Measurements from ENCODE around the gene TMEM132E.

Gene TMEM132E

DNA sequence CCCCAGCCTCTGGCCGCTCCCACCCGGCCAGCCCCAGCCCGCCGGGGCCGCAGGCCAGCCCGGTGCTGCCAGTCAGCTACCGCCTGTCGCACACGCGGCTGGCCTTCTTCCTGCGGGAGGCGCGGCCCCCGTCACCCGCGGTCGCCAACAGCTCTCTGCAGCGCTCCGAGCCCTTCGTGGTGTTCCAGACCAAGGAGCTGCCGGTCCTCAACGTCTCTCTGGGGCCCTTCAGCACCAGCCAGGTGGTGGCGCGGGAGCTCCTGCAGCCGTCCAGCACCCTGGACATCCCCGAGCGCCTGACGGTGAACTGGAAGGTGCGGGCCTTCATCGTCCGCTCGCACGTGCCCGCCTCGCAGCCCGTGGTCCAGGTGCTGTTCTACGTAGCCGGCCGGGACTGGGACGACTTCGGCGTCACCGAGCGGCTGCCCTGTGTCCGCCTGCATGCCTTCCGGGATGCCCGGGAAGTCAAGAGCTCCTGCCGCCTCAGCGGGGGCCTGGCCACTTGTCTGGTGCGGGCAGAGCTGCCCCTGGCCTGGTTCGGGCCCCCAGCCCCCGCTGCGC lies 46.8 kb downstream of the TMEM132E start:
- H3K27ac ChIP-seq (ENCODE audit: insufficient read depth, low read depth, low read length, poor library complexity, severe bottlenecking), result no peak overlapping the region
- peaks cover 21% of the 10 kb centered on the region for H3K27me3 ChIP-seq (ENCODE audit: control insufficient read depth, insufficient read depth, low read length, poor library complexity, severe bottlenecking)
- peaks cover 12% of the 10 kb centered on the region for H3K4me1 ChIP-seq (ENCODE audit: control insufficient read depth, insufficient read depth, low read length)
- no peak overlapping the region for H3K4me3 ChIP-seq (ENCODE audit: insufficient read depth, low read depth, low read length)
- H3K9me3 ChIP-seq (ENCODE audit: control insufficient read depth, low read length), result no peaks in the 10 kb centered on the region
- 71 to 72% methylated on average over 53 of the region's 53 CpGs for WGBS, 2 experiments
- no peaks in the 10 kb centered on the region for H3K36me3 ChIP-seq (ENCODE audit: control insufficient read depth, insufficient read depth, low read length)

DNA sequence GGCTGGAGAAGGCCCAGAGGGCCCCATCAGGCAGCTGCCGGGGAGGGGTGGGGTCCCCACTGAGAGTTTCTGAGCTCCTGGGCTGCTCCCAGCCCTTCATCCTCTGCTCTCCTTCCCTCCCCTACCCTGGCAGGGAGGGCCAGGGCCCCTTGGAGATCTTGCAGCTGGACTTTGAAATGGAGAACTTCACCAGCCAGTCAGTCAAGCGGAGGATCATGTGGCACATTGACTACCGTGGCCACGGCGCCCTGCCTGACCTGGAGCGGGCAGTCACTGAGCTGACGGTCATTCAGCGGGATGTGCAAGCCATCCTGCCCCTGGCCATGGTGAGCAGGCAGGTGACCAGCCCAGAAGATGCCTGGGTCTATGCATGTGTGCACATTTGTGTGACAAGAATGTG lies 49.5 kb downstream of the TMEM132E start:
- Histone ChIP-seq H3K4me1 (ENCODE audit: control insufficient read depth, insufficient read depth, low read length) (peaks cover 9% of the 10 kb centered on the region), H3K9me3 (ENCODE audit: control insufficient read depth, low read length) (no peaks in the 10 kb centered on the region), H3K4me3 (ENCODE audit: insufficient read depth, low read depth, low read length) (no peak overlapping the region), H3K27me3 (ENCODE audit: control insufficient read depth, insufficient read depth, low read length, poor library complexity, severe bottlenecking) (peaks cover 21% of the 10 kb centered on the region), H3K36me3 (ENCODE audit: control insufficient read depth, insufficient read depth, low read length) (no peaks in the 10 kb centered on the region), H3K27ac (ENCODE audit: insufficient read depth, low read depth, low read length, poor library complexity, severe bottlenecking) (no peak overlapping the region)
- 92 to 93% methylated on average over 8 of the region's 8 CpGs for WGBS, 2 experiments

DNA sequence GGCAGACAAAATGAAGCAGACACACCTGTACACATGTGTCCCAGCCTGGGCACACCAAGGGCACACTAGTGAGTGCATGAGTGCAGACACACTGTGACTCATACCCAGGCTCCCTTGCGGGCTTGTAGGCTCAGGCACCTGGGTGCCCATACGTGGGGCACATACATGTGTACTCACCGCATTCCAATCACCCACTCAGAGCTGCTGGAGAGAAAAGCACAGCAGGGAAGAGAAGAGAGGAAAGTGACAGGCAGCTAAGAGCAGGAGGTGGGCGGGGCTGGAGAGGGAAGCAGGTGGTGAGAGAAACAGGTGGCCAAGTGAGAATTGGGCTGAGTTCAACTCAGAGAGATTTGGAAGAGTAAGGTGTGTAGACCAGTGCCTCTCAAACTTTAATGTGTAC lies 54.0 kb downstream of the TMEM132E start:
- H3K27me3 ChIP-seq (ENCODE audit: control insufficient read depth, insufficient read depth, low read length, poor library complexity, severe bottlenecking), result peaks cover 20% of the 10 kb centered on the region

DNA sequence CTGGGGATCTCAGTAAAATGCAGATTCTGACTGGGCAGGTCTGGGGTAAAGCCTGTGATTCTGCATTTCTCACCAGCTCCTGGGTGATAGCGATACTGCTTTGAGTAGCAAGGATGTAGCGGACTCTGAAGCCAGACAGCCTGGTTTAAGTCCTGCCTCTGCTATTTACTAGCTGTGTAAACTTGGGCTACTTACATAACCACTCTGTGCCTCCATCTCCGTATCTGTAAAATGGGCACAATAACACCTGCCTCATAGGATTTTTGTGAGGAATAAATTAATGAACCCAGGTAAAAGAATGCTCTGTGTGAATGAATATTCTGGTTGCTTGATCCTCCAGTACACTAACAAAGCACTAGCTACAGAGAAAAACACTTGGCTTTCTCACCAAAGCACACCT lies 54.4 kb downstream of the TMEM132E start:
- H3K27ac ChIP-seq (ENCODE audit: insufficient read depth, low read depth, low read length, poor library complexity, severe bottlenecking), result no peak overlapping the region
- no peak overlapping the region for H3K4me3 ChIP-seq (ENCODE audit: insufficient read depth, low read depth, low read length)
- WGBS, 2 experiments, result 97% methylated on average over 2 to 3 of the region's 3 CpGs
- H3K36me3 ChIP-seq (ENCODE audit: control insufficient read depth, insufficient read depth, low read length), result no peaks in the 10 kb centered on the region
- no peaks in the 10 kb centered on the region for H3K9me3 ChIP-seq (ENCODE audit: control insufficient read depth, low read length)
- H3K4me1 ChIP-seq (ENCODE audit: control insufficient read depth, insufficient read depth, low read length), result no peaks in the 10 kb centered on the region
- H3K27me3 ChIP-seq (ENCODE audit: control insufficient read depth, insufficient read depth, low read length, poor library complexity, severe bottlenecking), result peaks cover 20% of the 10 kb centered on the region

More for the DNA sequence above, 54.0 kb downstream of the TMEM132E start:
- H3K4me1 ChIP-seq (ENCODE audit: control insufficient read depth, insufficient read depth, low read length), result no peaks in the 10 kb centered on the region
- no peaks in the 10 kb centered on the region for H3K9me3 ChIP-seq (ENCODE audit: control insufficient read depth, low read length)
- WGBS, 2 experiments, result 24 to 25% methylated on average over 4 of the region's 4 CpGs
- no peak overlapping the region for H3K27ac ChIP-seq (ENCODE audit: insufficient read depth, low read depth, low read length, poor library complexity, severe bottlenecking)
- no peaks in the 10 kb centered on the region for H3K36me3 ChIP-seq (ENCODE audit: control insufficient read depth, insufficient read depth, low read length)
- no peak overlapping the region for H3K4me3 ChIP-seq (ENCODE audit: insufficient read depth, low read depth, low read length)

DNA sequence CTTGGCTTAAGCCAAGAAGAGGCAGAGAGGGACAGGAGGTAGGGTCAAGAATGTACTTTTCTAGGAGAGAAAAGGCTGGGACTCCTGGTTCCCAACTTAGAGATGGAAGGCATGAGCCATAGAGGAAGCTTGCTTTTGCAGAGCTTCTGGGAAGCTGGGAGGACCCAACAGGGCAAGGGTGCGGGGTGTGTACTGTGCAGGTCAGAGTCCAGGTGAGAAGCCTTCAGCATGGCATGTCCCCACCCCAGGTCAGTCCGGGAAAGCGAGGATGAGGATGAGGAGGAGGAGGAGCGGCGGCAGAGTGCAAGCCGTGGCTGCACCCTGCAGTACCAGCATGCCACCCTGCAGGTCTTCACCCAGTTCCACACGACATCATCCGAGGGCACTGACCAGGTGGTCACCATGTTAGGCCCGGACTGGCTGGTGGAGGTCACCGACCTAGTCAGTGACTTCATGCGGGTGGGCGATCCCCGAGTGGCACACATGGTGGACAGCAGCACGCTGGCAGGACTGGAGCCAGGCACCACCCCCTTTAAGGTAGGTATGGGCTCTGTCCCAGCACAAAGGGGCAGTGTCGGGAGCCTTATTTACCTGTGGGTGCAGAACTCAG lies 55.3 kb downstream of the TMEM132E start:
- WGBS, 2 experiments, result 94 to 97% methylated on average over 15 of the region's 15 CpGs
- Histone ChIP-seq H3K9me3 (ENCODE audit: control insufficient read depth, low read length) (no peaks in the 10 kb centered on the region), H3K4me3 (ENCODE audit: insufficient read depth, low read depth, low read length) (no peak overlapping the region), H3K4me1 (ENCODE audit: control insufficient read depth, insufficient read depth, low read length) (no peaks in the 10 kb centered on the region), H3K27ac (ENCODE audit: insufficient read depth, low read depth, low read length, poor library complexity, severe bottlenecking) (no peak overlapping the region), H3K27me3 (ENCODE audit: control insufficient read depth, insufficient read depth, low read length, poor library complexity, severe bottlenecking) (peaks cover 20% of the 10 kb centered on the region), H3K36me3 (ENCODE audit: control insufficient read depth, insufficient read depth, low read length) (no peaks in the 10 kb centered on the region)

DNA sequence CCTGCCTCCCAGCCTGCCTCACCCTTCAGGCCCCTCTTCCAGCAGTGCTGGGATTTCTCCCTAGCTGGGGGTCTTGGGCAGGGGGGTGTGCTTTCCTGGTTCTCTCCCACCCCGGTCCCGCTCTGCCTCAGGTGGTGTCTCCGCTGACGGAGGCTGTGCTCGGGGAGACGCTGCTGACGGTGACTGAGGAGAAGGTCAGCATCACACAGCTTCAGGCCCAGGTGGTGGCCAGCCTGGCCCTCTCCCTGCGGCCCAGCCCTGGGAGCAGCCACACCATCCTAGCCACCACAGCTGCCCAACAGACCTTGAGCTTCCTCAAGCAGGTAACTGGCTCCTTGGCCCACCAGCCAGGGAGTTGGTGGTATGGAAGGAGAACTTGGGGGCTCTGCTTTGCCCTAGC lies 56.5 kb downstream of the TMEM132E start:
- H3K27me3 ChIP-seq (ENCODE audit: control insufficient read depth, insufficient read depth, low read length, poor library complexity, severe bottlenecking), result peaks cover 20% of the 10 kb centered on the region
- H3K4me1 ChIP-seq (ENCODE audit: control insufficient read depth, insufficient read depth, low read length), result no peaks in the 10 kb centered on the region
- no peaks in the 10 kb centered on the region for H3K36me3 ChIP-seq (ENCODE audit: control insufficient read depth, insufficient read depth, low read length)
- WGBS, 2 experiments, result 87 to 90% methylated on average over 8 of the region's 8 CpGs
- no peak overlapping the region for H3K27ac ChIP-seq (ENCODE audit: insufficient read depth, low read depth, low read length, poor library complexity, severe bottlenecking)
- H3K9me3 ChIP-seq (ENCODE audit: control insufficient read depth, low read length), result no peaks in the 10 kb centered on the region
- no peak overlapping the region for H3K4me3 ChIP-seq (ENCODE audit: insufficient read depth, low read depth, low read length)

DNA sequence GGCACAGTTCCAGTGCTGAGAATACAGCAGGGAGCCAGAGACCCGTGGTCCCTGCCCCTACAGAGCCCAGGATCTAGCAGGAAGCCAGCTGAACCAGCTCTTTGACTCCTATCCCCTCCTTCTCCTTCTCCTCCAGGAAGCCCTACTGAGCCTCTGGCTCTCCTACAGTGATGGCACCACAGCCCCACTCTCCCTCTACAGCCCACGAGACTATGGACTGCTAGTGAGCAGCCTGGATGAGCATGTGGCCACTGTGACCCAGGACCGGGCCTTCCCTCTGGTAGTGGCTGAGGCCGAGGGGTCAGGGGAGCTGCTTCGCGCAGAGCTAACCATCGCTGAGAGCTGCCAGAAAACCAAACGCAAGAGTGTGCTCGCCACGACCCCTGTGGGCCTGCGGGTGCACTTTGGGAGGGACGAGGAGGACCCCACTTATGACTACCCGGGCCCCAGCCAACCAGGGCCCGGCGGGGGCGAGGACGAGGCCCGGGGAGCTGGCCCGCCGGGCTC lies 57.7 kb downstream of the TMEM132E start:
- Histone ChIP-seq H3K27me3 (ENCODE audit: control insufficient read depth, insufficient read depth, low read length, poor library complexity, severe bottlenecking) (peaks cover 20% of the 10 kb centered on the region), H3K4me3 (ENCODE audit: insufficient read depth, low read depth, low read length) (no peak overlapping the region), H3K4me1 (ENCODE audit: control insufficient read depth, insufficient read depth, low read length) (no peaks in the 10 kb centered on the region), H3K27ac (ENCODE audit: insufficient read depth, low read depth, low read length, poor library complexity, severe bottlenecking) (no peak overlapping the region), H3K36me3 (ENCODE audit: control insufficient read depth, insufficient read depth, low read length) (no peaks in the 10 kb centered on the region), H3K9me3 (ENCODE audit: control insufficient read depth, low read length) (no peaks in the 10 kb centered on the region)
- 93% methylated on average over 20 of the region's 20 CpGs for WGBS, 2 experiments

DNA sequence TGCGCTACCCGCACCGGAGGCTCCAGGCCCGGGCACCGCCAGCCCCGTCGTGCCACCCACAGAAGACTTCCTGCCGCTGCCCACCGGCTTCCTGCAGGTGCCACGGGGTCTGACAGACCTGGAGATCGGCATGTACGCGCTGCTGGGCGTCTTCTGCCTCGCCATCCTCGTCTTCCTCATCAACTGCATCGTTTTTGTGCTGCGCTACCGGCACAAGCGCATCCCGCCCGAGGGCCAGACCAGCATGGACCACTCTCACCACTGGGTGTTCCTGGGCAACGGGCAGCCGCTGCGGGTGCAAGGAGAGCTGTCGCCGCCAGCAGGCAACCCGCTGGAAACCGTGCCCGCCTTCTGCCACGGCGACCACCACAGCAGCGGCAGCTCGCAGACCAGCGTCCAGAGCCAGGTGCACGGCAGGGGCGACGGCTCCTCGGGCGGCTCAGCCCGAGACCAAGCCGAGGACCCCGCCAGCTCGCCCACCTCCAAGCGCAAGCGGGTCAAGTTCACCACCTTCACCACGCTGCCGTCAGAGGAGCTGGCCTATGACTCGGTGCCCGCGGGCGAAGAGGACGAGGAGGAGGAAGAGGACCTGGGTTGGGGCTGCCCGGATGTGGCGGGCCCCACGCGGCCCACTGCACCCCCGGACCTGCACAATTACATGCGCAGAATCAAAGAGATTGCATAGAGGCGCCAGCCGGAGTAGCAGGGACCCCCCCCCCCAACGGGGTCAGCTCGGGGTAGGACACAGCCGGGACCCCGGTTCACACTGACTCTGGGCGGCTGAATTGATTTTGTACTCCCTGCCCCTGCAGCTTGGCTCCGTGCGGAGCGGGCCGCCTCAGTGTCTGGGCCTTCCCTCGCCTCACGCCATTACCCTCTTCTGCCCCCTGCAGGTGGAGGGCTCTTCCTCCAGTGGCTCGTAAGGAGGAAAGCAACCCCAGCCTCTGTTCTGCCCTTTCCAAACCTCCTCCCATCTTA lies 58.5 kb downstream of the TMEM132E start:
- no peaks in the 10 kb centered on the region for H3K36me3 ChIP-seq (ENCODE audit: control insufficient read depth, insufficient read depth, low read length)
- H3K4me3 ChIP-seq (ENCODE audit: insufficient read depth, low read depth, low read length), result no peak overlapping the region
- no peaks in the 10 kb centered on the region for H3K4me1 ChIP-seq (ENCODE audit: control insufficient read depth, insufficient read depth, low read length)
- H3K27me3 ChIP-seq (ENCODE audit: control insufficient read depth, insufficient read depth, low read length, poor library complexity, severe bottlenecking), result peaks cover 20% of the 10 kb centered on the region
- no peaks in the 10 kb centered on the region for H3K9me3 ChIP-seq (ENCODE audit: control insufficient read depth, low read length)
- H3K27ac ChIP-seq (ENCODE audit: insufficient read depth, low read depth, low read length, poor library complexity, severe bottlenecking), result no peak overlapping the region
- WGBS, 2 experiments, result 70 to 72% methylated on average over 73 of the region's 73 CpGs

DNA sequence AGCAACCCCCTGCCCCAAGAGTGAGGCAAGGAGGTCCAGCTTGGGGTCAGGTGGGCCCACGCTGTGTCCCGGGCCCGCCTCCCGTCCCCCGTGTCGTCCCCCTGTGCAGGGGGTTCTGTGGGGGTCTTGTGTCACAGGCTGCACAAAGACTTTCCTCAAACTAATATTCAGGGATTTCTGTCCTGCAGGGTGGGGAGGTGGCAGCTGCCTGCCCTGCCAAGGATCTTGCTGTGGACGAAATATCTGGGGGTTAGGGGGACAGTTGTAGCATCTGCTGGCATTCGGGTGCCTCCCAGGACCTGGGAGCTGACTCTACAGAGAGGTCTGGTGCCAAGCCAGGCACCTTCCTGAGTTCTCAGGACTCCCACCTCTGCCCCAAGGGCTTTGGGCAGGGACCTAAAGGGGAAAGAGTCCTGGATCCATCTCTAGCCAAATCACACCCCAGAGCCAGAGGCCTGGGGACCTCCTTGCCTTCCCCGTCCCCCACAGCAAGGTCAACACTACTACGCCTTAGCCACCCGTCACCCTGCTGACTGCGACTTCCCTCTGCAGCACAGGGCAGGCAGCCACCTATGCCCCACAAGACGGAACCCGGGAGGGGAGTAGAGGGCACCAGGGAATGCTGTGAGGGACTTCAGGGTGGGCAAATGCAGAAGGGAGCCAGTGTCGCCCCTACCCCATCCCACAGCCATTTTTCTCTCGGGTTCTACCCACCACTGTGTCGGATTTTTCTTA lies 59.3 kb downstream of the TMEM132E start:
- WGBS, 2 experiments, result 55 to 56% methylated on average over 17 of the region's 17 CpGs
- Histone ChIP-seq H3K4me3 (ENCODE audit: insufficient read depth, low read depth, low read length) (no peak overlapping the region), H3K9me3 (ENCODE audit: control insufficient read depth, low read length) (no peaks in the 10 kb centered on the region), H3K4me1 (ENCODE audit: control insufficient read depth, insufficient read depth, low read length) (no peaks in the 10 kb centered on the region), H3K27ac (ENCODE audit: insufficient read depth, low read depth, low read length, poor library complexity, severe bottlenecking) (no peak overlapping the region), H3K27me3 (ENCODE audit: control insufficient read depth, insufficient read depth, low read length, poor library complexity, severe bottlenecking) (peaks cover 20% of the 10 kb centered on the region), H3K36me3 (ENCODE audit: control insufficient read depth, insufficient read depth, low read length) (no peaks in the 10 kb centered on the region)
